GM12874 (cell line): ENCODE measurements around the gene BRI3BP.

ENCODE experiments used
- TF ChIP-seq, protein P1 (sequence below): IDR thresholded peaks from 2 replicates; pipeline ENCODE4 v1.5.1; 2011; ENCODE audit warnings: low read depth, mild to moderate bottlenecking, control low read depth, low read length, moderate library complexity; ENCODE audit not compliant: insufficient read depth

The BRI3BP gene

DNA sequence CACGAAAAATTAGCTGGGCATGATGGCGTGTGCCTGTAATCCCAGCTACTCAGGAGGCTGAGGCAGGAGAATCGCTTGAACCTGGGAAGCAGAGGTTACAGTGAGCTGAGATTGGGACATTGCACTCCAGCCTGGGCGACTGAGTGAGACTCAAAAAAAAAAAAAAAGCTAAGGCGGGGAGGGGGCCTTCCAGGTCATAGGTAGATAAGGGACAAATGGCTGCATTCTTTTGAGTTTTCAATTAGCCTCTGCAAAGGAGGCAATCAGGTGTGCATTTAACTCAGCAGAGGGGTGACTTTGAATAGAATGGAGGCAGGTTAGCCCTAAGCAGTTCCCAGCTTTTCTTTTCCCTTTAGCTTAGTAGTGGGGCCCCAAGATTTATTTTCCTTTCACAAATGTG, 71.0 kb downstream of the BRI3BP start:
- TF ChIP-seq, protein P1, sequence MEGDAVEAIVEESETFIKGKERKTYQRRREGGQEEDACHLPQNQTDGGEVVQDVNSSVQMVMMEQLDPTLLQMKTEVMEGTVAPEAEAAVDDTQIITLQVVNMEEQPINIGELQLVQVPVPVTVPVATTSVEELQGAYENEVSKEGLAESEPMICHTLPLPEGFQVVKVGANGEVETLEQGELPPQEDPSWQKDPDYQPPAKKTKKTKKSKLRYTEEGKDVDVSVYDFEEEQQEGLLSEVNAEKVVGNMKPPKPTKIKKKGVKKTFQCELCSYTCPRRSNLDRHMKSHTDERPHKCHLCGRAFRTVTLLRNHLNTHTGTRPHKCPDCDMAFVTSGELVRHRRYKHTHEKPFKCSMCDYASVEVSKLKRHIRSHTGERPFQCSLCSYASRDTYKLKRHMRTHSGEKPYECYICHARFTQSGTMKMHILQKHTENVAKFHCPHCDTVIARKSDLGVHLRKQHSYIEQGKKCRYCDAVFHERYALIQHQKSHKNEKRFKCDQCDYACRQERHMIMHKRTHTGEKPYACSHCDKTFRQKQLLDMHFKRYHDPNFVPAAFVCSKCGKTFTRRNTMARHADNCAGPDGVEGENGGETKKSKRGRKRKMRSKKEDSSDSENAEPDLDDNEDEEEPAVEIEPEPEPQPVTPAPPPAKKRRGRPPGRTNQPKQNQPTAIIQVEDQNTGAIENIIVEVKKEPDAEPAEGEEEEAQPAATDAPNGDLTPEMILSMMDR = no peak

- TF ChIP-seq, protein P1 = no peak
These were observed 71.8 kb downstream of the BRI3BP start, which contains the start of gene AACS for GRCh38 chr12:125065021-125065918. TSS of gene AACS (plus strand) at chr12:125065435. CDS start at chr12:125065585, 150 bp downstream.

GRCh38 chr12:125065919-125066570, 72.6 kb downstream of the BRI3BP start:
- TF ChIP-seq, protein P1 = no peak

DNA sequence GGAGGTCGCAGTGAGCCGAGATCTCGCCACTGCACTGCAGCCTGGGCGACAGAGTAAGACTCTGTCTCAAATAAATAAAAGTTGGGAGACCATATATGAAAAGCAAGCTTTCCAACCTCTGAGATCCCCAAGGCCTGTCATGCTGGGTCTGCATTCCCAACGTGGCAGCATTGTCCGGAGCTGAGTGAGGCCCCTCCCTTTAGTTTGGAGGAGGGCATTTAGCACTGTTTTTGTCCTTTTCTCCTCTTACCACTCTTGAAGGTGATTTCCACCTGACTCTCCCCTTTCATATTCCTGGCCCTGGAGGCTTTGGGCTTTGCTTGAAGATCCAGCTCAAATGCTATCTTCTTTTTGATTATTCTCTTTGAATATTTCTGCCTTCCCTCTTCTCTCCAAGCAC, 74.9 kb downstream of the BRI3BP start:
- TF ChIP-seq, protein P1 = no peak

DNA sequence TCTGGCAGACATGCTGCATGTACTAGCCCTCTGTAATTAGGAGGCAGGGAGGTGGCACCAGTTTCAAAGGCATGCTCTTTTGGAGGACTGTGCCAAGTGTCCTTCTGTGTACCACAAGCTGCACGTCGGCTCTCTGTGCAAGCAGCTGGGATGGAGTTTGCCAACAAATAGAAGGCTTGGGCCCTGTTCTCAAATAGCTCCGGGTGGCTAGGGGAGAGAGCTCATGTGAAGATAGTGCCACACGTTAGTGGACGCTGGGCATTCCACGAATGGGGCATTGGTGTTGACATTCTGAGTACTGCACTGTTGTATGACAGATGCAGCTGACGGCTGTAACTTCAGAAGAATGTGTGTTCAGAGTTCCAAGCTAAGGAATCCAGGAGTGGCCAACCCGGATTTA, 76.2 kb downstream of the BRI3BP start:
- TF ChIP-seq, protein P1 = no peak

GRCh38 chr12:125070112-125070511, 76.7 kb downstream of the BRI3BP start:
- TF ChIP-seq, protein P1 = no peak

DNA sequence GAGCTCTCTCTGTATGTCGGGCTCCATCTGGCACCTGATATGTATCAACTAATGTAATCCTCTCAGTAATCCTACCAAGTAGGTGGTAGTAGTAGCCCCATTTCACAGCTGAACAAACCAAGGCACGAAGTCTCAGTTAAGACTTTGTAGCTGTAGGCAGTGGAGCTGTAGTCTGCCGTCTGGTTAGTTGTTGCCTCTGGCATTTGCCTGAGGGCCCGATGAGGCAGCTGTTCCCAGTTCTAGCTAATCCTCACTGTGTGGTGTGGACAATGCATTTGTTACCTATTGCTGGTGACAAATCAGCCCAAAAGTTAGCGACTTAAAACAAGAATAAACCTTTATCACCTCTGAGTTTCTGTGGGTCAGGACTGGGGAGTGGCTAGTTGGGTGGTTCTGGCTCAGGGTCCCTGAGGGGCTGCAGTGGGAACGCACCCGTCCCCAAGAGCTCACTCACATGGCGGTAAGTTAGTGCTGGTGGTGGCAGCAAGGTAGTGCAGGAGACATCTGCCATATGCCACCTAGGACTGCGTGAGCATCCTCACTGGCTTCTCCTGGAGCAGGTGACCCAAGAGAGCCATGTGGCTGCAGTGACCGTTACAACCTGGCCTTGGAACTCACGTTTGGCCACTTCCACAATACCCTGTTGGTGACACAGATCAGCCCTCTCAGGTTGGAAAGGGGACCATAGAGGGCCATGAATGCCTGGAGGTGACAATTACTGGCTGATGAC, 77.4 kb downstream of the BRI3BP start:
- TF ChIP-seq, protein P1 = no peak
